Mesenchymal stem cell (in vitro differentiated cells and primary cell): Measurements from ENCODE around the gene TMEM203.

Experiments used
- DNase-seq: peaks from one replicate; pipeline ENCODE4 v3.0.0-alpha.2; 2013
- H2AFZ ChIP-seq: one replicate; pipeline ENCODE4 v1.6.1; 2013; ENCODE audit warnings: low read depth, mild to moderate bottlenecking, control low read depth, inconsistent platforms, low read length, moderate library complexity
- H2AK5ac ChIP-seq: 2 replicates; pipeline ENCODE4 v1.6.1; 2013; ENCODE audit warnings: low read length, moderate library complexity, mild to moderate bottlenecking, inconsistent platforms; ENCODE audit not compliant: severe bottlenecking
- H2BK120ac ChIP-seq: one replicate; pipeline ENCODE4 v1.6.1; 2013; ENCODE audit warnings: low read depth, mild to moderate bottlenecking, inconsistent platforms, low read length, moderate library complexity
- H2BK12ac ChIP-seq, 2 experiments: one replicate each; pipeline ENCODE4 v1.6.1; 2013; ENCODE audit warnings: inconsistent platforms in 2 of 2, low read length in 2 of 2, mild to moderate bottlenecking in 2 of 2, moderate library complexity in 2 of 2, control low read depth in 1 of 2
- H2BK15ac ChIP-seq: one replicate; pipeline ENCODE4 v1.6.1; 2013; ENCODE audit warnings: mild to moderate bottlenecking, low read depth, inconsistent platforms; ENCODE audit not compliant: poor library complexity, severe bottlenecking
- H2BK5ac ChIP-seq: 2 replicates; pipeline ENCODE4 v1.6.1; 2013; ENCODE audit warnings: low read depth, mild to moderate bottlenecking, low read length, control low read depth, inconsistent platforms; ENCODE audit not compliant: poor library complexity, severe bottlenecking
- H3K14ac ChIP-seq, 2 experiments: one replicate each; pipeline ENCODE4 v1.6.1; 2013; ENCODE audit warnings: inconsistent platforms in 2 of 2, low read length in 2 of 2, control low read depth in 1 of 2, mild to moderate bottlenecking in 1 of 2, moderate library complexity in 1 of 2
- H3K18ac ChIP-seq, 2 experiments: one replicate each; pipeline ENCODE4 v1.6.1; 2013; ENCODE audit warnings: inconsistent platforms in 2 of 2, low read length in 2 of 2, control low read depth in 1 of 2, low read depth in 1 of 2, mild to moderate bottlenecking in 1 of 2
- H3K23ac ChIP-seq, 2 experiments: one replicate each; pipeline ENCODE4 v1.6.1; 2013; ENCODE audit warnings: inconsistent platforms in 2 of 2, low read length in 2 of 2, mild to moderate bottlenecking in 2 of 2, moderate library complexity in 2 of 2, control low read depth in 1 of 2
- H3K27ac ChIP-seq: 2 replicates; pipeline ENCODE4 v1.5.1; 2013; ENCODE audit warnings: mild to moderate bottlenecking, moderate library complexity, low read length, control low read depth, inconsistent platforms; ENCODE audit not compliant: poor library complexity, severe bottlenecking
- H3K27me3 ChIP-seq, 2 experiments: 2 replicates each; pipeline versions ENCODE4 v1.6.1 to v1.7.0; 2013; ENCODE audit warnings: low read length in 2 of 2, mild to moderate bottlenecking in 2 of 2, moderate library complexity in 2 of 2, control low read depth in 1 of 2, inconsistent platforms in 1 of 2; ENCODE audit not compliant: control insufficient read depth in 1 of 2, insufficient read depth in 1 of 2
- H3K36me3 ChIP-seq, 2 experiments: 2 replicates each; pipeline versions ENCODE4 v1.6.1 to v1.7.0; 2013; ENCODE audit warnings: low read length in 2 of 2, control low read depth in 1 of 2, inconsistent platforms in 1 of 2, low read depth in 1 of 2, mild to moderate bottlenecking in 1 of 2; ENCODE audit not compliant: insufficient read depth in 2 of 2, control insufficient read depth in 1 of 2
- H3K4ac ChIP-seq, 2 experiments: one replicate each; pipeline ENCODE4 v1.6.1; 2013; ENCODE audit warnings: inconsistent platforms in 2 of 2, low read length in 2 of 2, mild to moderate bottlenecking in 2 of 2, moderate library complexity in 2 of 2, control low read depth in 1 of 2, low read depth in 1 of 2
- H3K4me1 ChIP-seq: 2 replicates; pipeline ENCODE4 v1.6.1; 2013; ENCODE audit warnings: low read depth, low read length, control low read depth; ENCODE audit not compliant: control insufficient read depth, insufficient read depth
- H3K4me2 ChIP-seq: 2 replicates; pipeline ENCODE4 v1.6.1; 2013; ENCODE audit warnings: low read length, mild to moderate bottlenecking, inconsistent platforms; ENCODE audit not compliant: poor library complexity, severe bottlenecking
- H3K4me3 ChIP-seq, 2 experiments: 2 replicates each; pipeline versions ENCODE4 v1.5.1 to v1.7.0; 2013; ENCODE audit warnings: low read length in 2 of 2, mild to moderate bottlenecking in 2 of 2, control low read depth in 1 of 2, low read depth in 1 of 2; ENCODE audit not compliant: insufficient read depth in 1 of 2
- H3K79me1 ChIP-seq: replicated peaks from 2 replicates; pipeline ENCODE4 v1.6.1; 2013; ENCODE audit warnings: mild to moderate bottlenecking, control low read depth, low read length, inconsistent platforms; ENCODE audit not compliant: poor library complexity, severe bottlenecking
- H3K9ac ChIP-seq: 2 replicates; pipeline ENCODE4 v1.7.0; 2013; ENCODE audit warnings: mild to moderate bottlenecking, low read length, moderate library complexity
- H3K9me3 ChIP-seq: 2 replicates; pipeline ENCODE4 v1.7.0; 2013; ENCODE audit warnings: mild to moderate bottlenecking, low read length; ENCODE audit not compliant: control insufficient read depth
- H4K8ac ChIP-seq: one replicate; pipeline ENCODE4 v1.6.1; 2013; ENCODE audit warnings: inconsistent platforms, mild to moderate bottlenecking, low read length, moderate library complexity
- H4K91ac ChIP-seq: one replicate; pipeline ENCODE4 v1.6.1; 2013; ENCODE audit warnings: mild to moderate bottlenecking, low read length, inconsistent platforms
- WGBS: methylation state at CpG from one replicate; pipeline ENCODE4 v1.1.7; 2013; ENCODE audit warnings: mixed read lengths; 5-methylcytosine and 5-hydroxymethylcytosine counted together

Gene TMEM203

DNA sequence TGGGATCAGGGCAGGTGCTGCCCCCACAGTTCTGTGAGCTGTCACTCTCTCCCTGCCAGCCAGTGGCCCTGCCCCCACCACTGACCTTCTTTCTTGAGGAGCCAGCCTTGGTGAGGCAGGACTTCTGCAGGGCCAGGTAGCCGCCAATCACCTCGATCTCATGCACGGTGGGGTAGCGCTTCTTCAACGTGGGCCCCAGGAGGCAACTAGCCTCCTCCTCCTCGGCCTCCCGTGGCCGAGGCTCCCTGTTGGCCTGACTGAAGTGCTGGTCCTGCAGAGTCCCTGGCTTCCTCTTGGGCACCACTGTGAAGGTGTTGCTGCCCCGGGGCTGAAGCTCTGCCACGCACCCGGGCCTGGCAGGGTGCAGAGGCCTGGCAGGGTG is 6.6 kb downstream of the TMEM203 start:
- no peak overlapping the region for H2BK120ac ChIP-seq
- H3K14ac ChIP-seq = peak overlapping the region in 1 of 2 experiments; percentile 2
- no peak overlapping the region for H3K4ac ChIP-seq
- no peak overlapping the region for H4K8ac ChIP-seq
- H2BK5ac ChIP-seq = no peak overlapping the region
- H3K9ac ChIP-seq = peak overlapping the region; percentile 57
- H3K18ac ChIP-seq = no peak overlapping the region
- H3K4me2 ChIP-seq = peak overlapping the region; percentile 87
- no peak overlapping the region for H2BK15ac ChIP-seq
- H2BK12ac ChIP-seq = no peak overlapping the region
- no peak for DNase-seq
- no peak overlapping the region for H2AFZ ChIP-seq
- WGBS = 91% methylated on average over 11 of the region's 11 CpGs
- peaks cover 2 to 19% of the 10 kb centered on the region in 2 experiments for H3K36me3 ChIP-seq
- H4K91ac ChIP-seq = peak overlapping the region; percentile 63
- peaks cover 60% of the 10 kb centered on the region for H3K4me1 ChIP-seq
- H3K79me1 ChIP-seq = peaks cover 31% of the 10 kb centered on the region
- H3K4me3 ChIP-seq = peak overlapping the region in 1 of 2 experiments; percentile 71
- no peak overlapping the region for H3K27ac ChIP-seq
- H3K27me3 ChIP-seq = no peaks in the 10 kb centered on the region
- H3K23ac ChIP-seq = peak overlapping the region in 1 of 2 experiments; percentile 57
- H2AK5ac ChIP-seq = no peak overlapping the region
- no peaks in the 10 kb centered on the region for H3K9me3 ChIP-seq

- H3K4me3 ChIP-seq = peak overlapping the region in 1 of 2 experiments; percentile 71
- peak overlapping the region; percentile 63 for H4K91ac ChIP-seq
- H3K9me3 ChIP-seq = no peaks in the 10 kb centered on the region
- H2BK5ac ChIP-seq = no peak overlapping the region
- H3K4ac ChIP-seq = no peak overlapping the region
- peak overlapping the region; percentile 26 for H3K4me2 ChIP-seq
- H3K14ac ChIP-seq = no peak overlapping the region
- WGBS = 95% methylated on average over 19 of the region's 19 CpGs
- peaks cover 36% of the 10 kb centered on the region for H3K79me1 ChIP-seq
- no peaks in the 10 kb centered on the region for H3K27me3 ChIP-seq
- H3K27ac ChIP-seq = no peak overlapping the region
- no peak overlapping the region for H2AK5ac ChIP-seq
- H3K18ac ChIP-seq = no peak overlapping the region
- no peak for DNase-seq
- H3K9ac ChIP-seq = peak overlapping the region; percentile 57
- H2BK120ac ChIP-seq = no peak overlapping the region
- H2AFZ ChIP-seq = no peak overlapping the region
- H3K23ac ChIP-seq = no peak overlapping the region
- H3K4me1 ChIP-seq = peaks cover 67% of the 10 kb centered on the region
- H2BK12ac ChIP-seq = no peak overlapping the region
- no peak overlapping the region for H2BK15ac ChIP-seq
- H4K8ac ChIP-seq = peak overlapping the region; percentile 22
- H3K36me3 ChIP-seq = peaks cover 0 to 21% of the 10 kb centered on the region in 2 experiments
Observed at GRCh38 chr9:137198051-137198901, 7.2 kb downstream of the TMEM203 start.

- Histone ChIP-seq H3K27me3 (no peaks in the 10 kb centered on the region), H2BK5ac (no peak overlapping the region), H3K36me3 (peaks cover 17 to 43% of the 10 kb centered on the region in 2 experiments), H3K27ac (no peak overlapping the region), H2BK12ac (no peak overlapping the region), H4K91ac (peak overlapping the region; percentile 3), H3K4me3 (no peak overlapping the region), H2AFZ (no peak overlapping the region), H3K23ac (no peak overlapping the region), H3K79me1 (peaks cover 50% of the 10 kb centered on the region), H3K9me3 (no peaks in the 10 kb centered on the region), H2BK15ac (no peak overlapping the region), H3K4me2 (no peak overlapping the region), H3K9ac (no peak overlapping the region), H2AK5ac (no peak overlapping the region), H2BK120ac (no peak overlapping the region), H3K4ac (no peak overlapping the region), H3K14ac (no peak overlapping the region), H3K18ac (no peak overlapping the region), H3K4me1 (peaks cover 69% of the 10 kb centered on the region), H4K8ac (no peak overlapping the region)
- WGBS = 95% methylated on average over 20 of the region's 21 CpGs
- DNase-seq = no peak
Observed at GRCh38 chr9:137195525-137196220, 9.8 kb downstream of the TMEM203 start.

- no peak for DNase-seq
- H2AK5ac ChIP-seq = no peak overlapping the region
- no peak overlapping the region for H2AFZ ChIP-seq
- H2BK12ac ChIP-seq = peak overlapping the region in 1 of 2 experiments; percentile 20
- H3K14ac ChIP-seq = no peak overlapping the region
- H3K23ac ChIP-seq = no peak overlapping the region
- H3K4me2 ChIP-seq = no peak overlapping the region
- no peak overlapping the region for H3K9ac ChIP-seq
- H4K8ac ChIP-seq = no peak overlapping the region
- no peak overlapping the region for H2BK5ac ChIP-seq
- H2BK120ac ChIP-seq = no peak overlapping the region
- H3K18ac ChIP-seq = no peak overlapping the region
- peaks cover 75% of the 10 kb centered on the region for H3K4me1 ChIP-seq
- H3K9me3 ChIP-seq = no peaks in the 10 kb centered on the region
- peaks cover 25 to 51% of the 10 kb centered on the region in 2 experiments for H3K36me3 ChIP-seq
- whole genome bisulfite sequencing = 80% methylated on average over 10 of the region's 10 CpGs
- H3K27me3 ChIP-seq = no peaks in the 10 kb centered on the region
- H3K79me1 ChIP-seq = peaks cover 52% of the 10 kb centered on the region
- peak overlapping the region; percentile 41 for H4K91ac ChIP-seq
- H2BK15ac ChIP-seq = no peak overlapping the region
- H3K4me3 ChIP-seq = no peak overlapping the region
- no peak overlapping the region for H3K27ac ChIP-seq
- H3K4ac ChIP-seq = no peak overlapping the region
Observed at GRCh38 chr9:137194909-137195308, 10.5 kb downstream of the TMEM203 start.
